H1 (cell line): ENCODE data around the gene TNNT1. TPM values are rescaled to one million over a fixed set of nuclear protein-coding genes. Genes with fewer than 3 reads are reported as not detected.

Source experiments
- ATF2 ChIP-seq: IDR thresholded peaks from 2 replicates; pipeline ENCODE4 v1.6.1; 2012; ENCODE audit warnings: low read length, inconsistent platforms
- CTCF ChIP-seq, 3 experiments: IDR thresholded peaks; 1 replicate in 2 of 3; 2 replicates in 1 of 3; pipeline versions ENCODE4 v1.5.1 to v1.6.1; 2011; ENCODE audit warnings: low read length in 3 of 3, mild to moderate bottlenecking in 3 of 3, inconsistent platforms in 2 of 3, low read depth in 1 of 3, moderate library complexity in 1 of 3; ENCODE audit not compliant: insufficient read depth in 1 of 3; ENCODE audit errors: control extremely low read depth in 1 of 3
- HDAC2 ChIP-seq, 2 experiments: fragments of 300-600 bp in 1 of 2; sonication (generic) in 1 of 2; IDR thresholded peaks; 2 replicates each; pipeline ENCODE4 v1.6.1; 2011 to 2012; ENCODE audit warnings: low read depth in 2 of 2, low read length in 2 of 2, mild to moderate bottlenecking in 2 of 2, moderate library complexity in 2 of 2, borderline replicate concordance in 1 of 2, inconsistent platforms in 1 of 2
- POLR2A ChIP-seq, 2 experiments: IDR thresholded peaks; 1 replicate in 1 of 2; 2 replicates in 1 of 2; pipeline ENCODE4 v1.6.1; 2011; ENCODE audit warnings: low read depth in 2 of 2, low read length in 2 of 2, mild to moderate bottlenecking in 2 of 2; ENCODE audit errors: control extremely low read depth in 1 of 2
- SIX5 ChIP-seq: IDR thresholded peaks from 2 replicates; pipeline ENCODE4 v1.6.1; 2011; ENCODE audit warnings: mild to moderate bottlenecking, low read depth, low read length
- SP2 ChIP-seq: IDR thresholded peaks from 2 replicates; pipeline ENCODE4 v1.6.1; 2012; ENCODE audit warnings: mild to moderate bottlenecking, low read length, inconsistent platforms
- SUZ12 ChIP-seq: fragments of 200-600 bp; sonication (generic); IDR thresholded peaks from 2 replicates; pipeline ENCODE4 v1.6.1; 2012; ENCODE audit warnings: mild to moderate bottlenecking, inconsistent platforms, low read length, moderate library complexity, mixed read lengths
- TCF12 ChIP-seq: IDR thresholded peaks from 2 replicates; pipeline ENCODE4 v1.6.1; 2011; ENCODE audit warnings: low read depth, mild to moderate bottlenecking, low read length
- polyA plus RNA-seq, 7 experiments: library from polyadenylated mRNA; depleted of rRNA in 3 of 7; stranded (reverse) in 5 of 7; unstranded in 2 of 7; fragments of >200 nt in 5 of 7; fragments of 200-250 nt in 2 of 7; gene quantifications; 1 replicate in 5 of 7; 2 replicates in 1 of 7; 4 replicates in 1 of 7; pipeline versions ENCODE4 v1.2.1 to v1.2.3, GENCODE V29; 2011 to 2013; ENCODE audit warnings: missing spikeins in 2 of 7, mixed read lengths in 2 of 7
- total RNA-seq: library from RNA; stranded (reverse); fragmentation: NEBNext Ultra II Directional; extraction: Animal tissue kit (Norgen Biotek cat#: 25700); gene quantifications from 2 replicates; pipeline ENCODE4 v1.2.1, GENCODE V29; 2021

Gene TNNT1
- total and polyA plus RNA-seq, 2 of the 8 experiments (the other 6 are each of a cell fraction or from before 2014, with no cell fraction given): 69.6 to 107 TPM

GRCh38 chr19:55097864-55098715 is 50.9 kb downstream of the TNNT1 start (continued):
- no peak for TF ChIP-seq TCF12
- no peak for TF ChIP-seq SUZ12
- TF ChIP-seq HDAC2 (IDR thresholded peaks at IDR 0.05; ENCODE audit: borderline replicate concordance in 1 of 2, low read depth in 2 of 2, low read length in 2 of 2): no peak
- no peak for TF ChIP-seq SP2
- no peak for TF ChIP-seq CTCF (IDR thresholded peaks at IDR 0.05; ENCODE audit: control extremely low read depth in 1 of 3, insufficient read depth in 1 of 3, low read depth in 1 of 3, low read length in 3 of 3)
- TF ChIP-seq SIX5: no peak
- TF ChIP-seq ATF2: no peak
- no peak for TF ChIP-seq POLR2A (IDR thresholded peaks at IDR 0.05; ENCODE audit: control extremely low read depth in 1 of 2, low read depth in 2 of 2, low read length in 2 of 2)
- TF ChIP-seq, all 59 proteins: peak for 0
